ENCODE results near the gene NCKAP1.

The NCKAP1 gene

GRCh38 chr2:183038341-183039300 is at the start of gene NCKAP1:
Gene NCKAP1, minus strand, starts transcription at chr2:183038457. Its CDS starts 358 bp downstream, at chr2:183038099.
- Mint-ChIP-seq H3K4me1 (peaks cover 21% of the 10 kb centered on the region), H3K4me3 (peak within 1 kb of the TSS; percentile 78), H3K36me3 (peaks cover 6% of the 10 kb centered on the region), H3K27ac (no peak within 1 kb of the TSS), H3K9me3 (no peaks in the 10 kb centered on the region)
- ATAC-seq (peak; percentile 92), DNase-seq (ENCODE audit: low spot score in 2 of 2) (peak; percentile 94 to 97)

GRCh38 chr2:183081911-183082310 is 43.7 kb upstream of the NCKAP1 start:
- no peak for ATAC-seq
- Mint-ChIP-seq H3K4me3 (no peak overlapping the region), H3K27ac (no peak overlapping the region), H3K9me3 (no peaks in the 10 kb centered on the region), H3K36me3 (no peaks in the 10 kb centered on the region), H3K4me1 (no peaks in the 10 kb centered on the region)
- DNase-seq (ENCODE audit: low spot score in 2 of 2): no peak

GRCh38 chr2:183079139-183079775 is 41.0 kb upstream of the NCKAP1 start:
- ATAC-seq: peak; percentile 25
- H3K4me1 Mint-ChIP-seq: no peaks in the 10 kb centered on the region
- peak overlapping the region; percentile 83 for H3K4me3 Mint-ChIP-seq
- no peaks in the 10 kb centered on the region for H3K9me3 Mint-ChIP-seq
- peak overlapping the region; percentile 76 for H3K27ac Mint-ChIP-seq
- DNase-seq (ENCODE audit: low spot score in 2 of 2): no peak
- no peaks in the 10 kb centered on the region for H3K36me3 Mint-ChIP-seq

- H3K36me3 Mint-ChIP-seq: no peaks in the 10 kb centered on the region
- no peaks in the 10 kb centered on the region for H3K9me3 Mint-ChIP-seq
Measured at GRCh38 chr2:183078464-183079138, 40.3 kb upstream of the NCKAP1 start, which contains the start of gene DUSP19. Gene DUSP19, plus strand, starts transcription at chr2:183078747. Its CDS starts 187 bp downstream, at chr2:183078934.

GRCh38 chr2:183078163-183078463 is 39.9 kb upstream of the NCKAP1 start:
- DNase-seq (ENCODE audit: low spot score in 2 of 2): no peak
- peak overlapping the region; percentile 76 for H3K27ac Mint-ChIP-seq
- ATAC-seq: no peak
- no peaks in the 10 kb centered on the region for H3K9me3 Mint-ChIP-seq
- peak overlapping the region; percentile 83 for H3K4me3 Mint-ChIP-seq
- H3K36me3 Mint-ChIP-seq: no peaks in the 10 kb centered on the region
- H3K4me1 Mint-ChIP-seq: no peaks in the 10 kb centered on the region

More at GRCh38 chr2:183078464-183079138, 40.3 kb upstream of the NCKAP1 start, which contains the start of gene DUSP19:
- Mint-ChIP-seq H3K27ac (peak within 1 kb of the TSS; percentile 76), H3K4me3 (peak within 1 kb of the TSS; percentile 83), H3K4me1 (no peaks in the 10 kb centered on the region)
- ATAC-seq (peak; percentile 90), DNase-seq (ENCODE audit: low spot score in 2 of 2) (peak; percentile 89 to 96)

GRCh38 chr2:183072177-183072576 is 33.9 kb upstream of the NCKAP1 start:
- no peaks in the 10 kb centered on the region for H3K4me1 Mint-ChIP-seq
- no peaks in the 10 kb centered on the region for H3K9me3 Mint-ChIP-seq
- H3K4me3 Mint-ChIP-seq: no peak overlapping the region
- no peaks in the 10 kb centered on the region for H3K36me3 Mint-ChIP-seq
- ATAC-seq: no peak
- no peak for DNase-seq (ENCODE audit: low spot score in 2 of 2)
- no peak overlapping the region for H3K27ac Mint-ChIP-seq

GRCh38 chr2:183070942-183071844 is 32.9 kb upstream of the NCKAP1 start:
- Mint-ChIP-seq H3K36me3 (no peaks in the 10 kb centered on the region), H3K27ac (no peak overlapping the region), H3K4me1 (no peaks in the 10 kb centered on the region), H3K9me3 (no peaks in the 10 kb centered on the region), H3K4me3 (no peak overlapping the region)
- ATAC-seq (no peak), DNase-seq (ENCODE audit: low spot score in 2 of 2) (no peak)

- ATAC-seq: no peak
Measured at GRCh38 chr2:183069174-183069573, 30.9 kb upstream of the NCKAP1 start.

GRCh38 chr2:183068561-183068960 is 30.3 kb upstream of the NCKAP1 start:
- no peaks in the 10 kb centered on the region for H3K36me3 Mint-ChIP-seq
- DNase-seq (ENCODE audit: low spot score in 2 of 2) (no peak), ATAC-seq (no peak)
- no peaks in the 10 kb centered on the region for H3K4me1 Mint-ChIP-seq
- H3K27ac Mint-ChIP-seq: no peak overlapping the region
- no peaks in the 10 kb centered on the region for H3K9me3 Mint-ChIP-seq
- H3K4me3 Mint-ChIP-seq: no peak overlapping the region

More at GRCh38 chr2:183069174-183069573, 30.9 kb upstream of the NCKAP1 start:
- no peaks in the 10 kb centered on the region for H3K9me3 Mint-ChIP-seq
- no peak overlapping the region for H3K27ac Mint-ChIP-seq
- no peak overlapping the region for H3K4me3 Mint-ChIP-seq
- DNase-seq (ENCODE audit: low spot score in 2 of 2): no peak
- no peaks in the 10 kb centered on the region for H3K36me3 Mint-ChIP-seq
- H3K4me1 Mint-ChIP-seq: no peaks in the 10 kb centered on the region

GRCh38 chr2:183063083-183063482 is 24.8 kb upstream of the NCKAP1 start:
- H3K4me3 Mint-ChIP-seq: no peak overlapping the region
- no peaks in the 10 kb centered on the region for H3K9me3 Mint-ChIP-seq
- ATAC-seq (no peak), DNase-seq (ENCODE audit: low spot score in 2 of 2) (no peak)
- H3K27ac Mint-ChIP-seq: no peak overlapping the region
- H3K36me3 Mint-ChIP-seq: no peaks in the 10 kb centered on the region
- H3K4me1 Mint-ChIP-seq: no peaks in the 10 kb centered on the region

- no peaks in the 10 kb centered on the region for H3K4me1 Mint-ChIP-seq
- H3K9me3 Mint-ChIP-seq: no peaks in the 10 kb centered on the region
- DNase-seq (ENCODE audit: low spot score in 2 of 2) (no peak), ATAC-seq (no peak)
- no peaks in the 10 kb centered on the region for H3K36me3 Mint-ChIP-seq
- H3K27ac Mint-ChIP-seq: no peak overlapping the region
- H3K4me3 Mint-ChIP-seq: no peak overlapping the region
Measured at GRCh38 chr2:183060571-183061231, 22.4 kb upstream of the NCKAP1 start.

- H3K4me1 Mint-ChIP-seq: no peaks in the 10 kb centered on the region
- ATAC-seq (peak; percentile 45), DNase-seq (ENCODE audit: low spot score in 2 of 2) (no peak)
- no peak overlapping the region for H3K4me3 Mint-ChIP-seq
- no peak overlapping the region for H3K27ac Mint-ChIP-seq
- H3K9me3 Mint-ChIP-seq: no peaks in the 10 kb centered on the region
- H3K36me3 Mint-ChIP-seq: no peaks in the 10 kb centered on the region
Measured at GRCh38 chr2:183059561-183059960, 21.3 kb upstream of the NCKAP1 start.

- no peak overlapping the region for H3K4me3 Mint-ChIP-seq
- DNase-seq (ENCODE audit: low spot score in 2 of 2) (no peak), ATAC-seq (no peak)
- H3K9me3 Mint-ChIP-seq: no peaks in the 10 kb centered on the region
- no peaks in the 10 kb centered on the region for H3K4me1 Mint-ChIP-seq
- H3K36me3 Mint-ChIP-seq: no peaks in the 10 kb centered on the region
- no peak overlapping the region for H3K27ac Mint-ChIP-seq
Measured at GRCh38 chr2:183057333-183057985, 19.2 kb upstream of the NCKAP1 start.

- DNase-seq (ENCODE audit: low spot score in 2 of 2): no peak
- no peaks in the 10 kb centered on the region for H3K9me3 Mint-ChIP-seq
- H3K27ac Mint-ChIP-seq: no peak overlapping the region
- H3K4me1 Mint-ChIP-seq: no peaks in the 10 kb centered on the region
- H3K36me3 Mint-ChIP-seq: no peaks in the 10 kb centered on the region
- ATAC-seq: no peak
- H3K4me3 Mint-ChIP-seq: no peak overlapping the region
Measured at GRCh38 chr2:183049420-183049819, 11.2 kb upstream of the NCKAP1 start.

Data from stimulated activated effector memory CD8-positive, alpha-beta T cell treated with anti-CD3 and anti-CD28 coated beads, Interleukin-12 subunit alpha, Interleukin-12 subunit beta, amount 100 ng/mL, for 72 hours (primary cell).